ENCODE results near the gene CACFD1.

The CACFD1 gene

DNA sequence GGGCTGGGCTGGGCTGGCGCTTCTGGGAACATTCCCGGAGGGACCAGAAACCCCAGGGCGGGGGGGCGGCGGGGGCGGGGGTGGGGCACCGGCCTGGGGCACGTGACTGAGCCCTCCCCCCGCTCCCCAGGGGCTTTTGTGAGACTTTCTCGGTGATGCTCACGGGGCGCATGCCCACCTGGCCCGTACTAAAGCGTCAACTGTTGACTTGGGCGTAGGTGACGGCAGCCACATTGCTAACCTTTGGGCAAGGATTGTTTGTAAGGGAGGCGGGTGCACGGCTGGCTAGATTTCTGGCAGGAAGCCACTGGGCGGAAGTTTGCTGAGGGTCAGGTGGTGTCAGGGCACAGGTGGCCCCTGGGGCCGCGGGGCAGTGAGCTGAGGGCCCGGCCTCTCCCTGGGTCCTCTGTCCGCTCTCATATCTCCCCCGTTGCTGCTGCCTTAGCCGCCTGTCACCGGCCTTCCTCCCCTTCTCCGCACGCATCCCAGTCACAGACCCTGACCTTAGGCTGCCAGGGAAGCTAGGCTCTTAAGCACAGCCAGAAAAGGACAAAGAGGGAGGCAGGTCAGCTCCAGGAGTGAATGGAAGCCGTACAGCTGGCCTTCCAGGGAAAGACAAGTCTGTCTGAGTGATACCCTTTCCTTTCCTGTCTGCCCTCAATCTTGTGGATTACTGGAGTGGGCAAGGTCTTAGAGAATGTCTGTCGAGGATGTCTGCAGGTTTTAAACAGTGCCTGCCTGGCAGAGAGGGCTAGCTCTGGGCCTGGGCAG lies 812 bp downstream of the CACFD1 start:
- Histone ChIP-seq H2AFZ (ENCODE audit: insufficient read depth, low read length, poor library complexity) (peak overlapping the region; percentile 0), H4K8ac (ENCODE audit: low read depth, low read length) (peak overlapping the region; percentile 34), H3K14ac (ENCODE audit: low read length) (no peak overlapping the region), H3K18ac (ENCODE audit: low read length) (no peak overlapping the region), H3K23ac (ENCODE audit: low read length) (no peak overlapping the region), H4K91ac (ENCODE audit: low read depth, low read length) (peak overlapping the region; percentile 97), H3K4ac (ENCODE audit: low read depth, low read length) (no peak overlapping the region), H3K9me3 (ENCODE audit: insufficient read depth, low read depth, low read length) (no peaks in the 10 kb centered on the region), H3K27ac (ENCODE audit: low read depth, low read length) (peak overlapping the region; percentile 91), H3K4me3 (ENCODE audit: low read depth, low read length) (peak overlapping the region; percentile 92), H4K12ac (ENCODE audit: low read depth, low read length) (no peak overlapping the region), H3K79me2 (ENCODE audit: control insufficient read depth, insufficient read depth, low read length, poor library complexity) (peaks cover 2% of the 10 kb centered on the region), H3K79me1 (ENCODE audit: low read length) (peaks cover 5% of the 10 kb centered on the region), H3K4me1 (ENCODE audit: control insufficient read depth in 1 of 2, insufficient read depth in 2 of 2, low read length in 2 of 2) (peaks cover 5 to 10% of the 10 kb centered on the region in 2 experiments), H2BK5ac (ENCODE audit: low read depth, low read length, poor library complexity) (peak overlapping the region; percentile 93), H3K36me3 (ENCODE audit: control insufficient read depth in 1 of 2, insufficient read depth in 2 of 2, low read length in 2 of 2) (peaks cover 9 to 10% of the 10 kb centered on the region in 2 experiments), H2AK5ac (ENCODE audit: low read length) (no peak overlapping the region), H3K9ac (ENCODE audit: low read length) (peak overlapping the region; percentile 63), H3K27me3 (ENCODE audit: insufficient read depth, low read length) (no peaks in the 10 kb centered on the region), H3K4me2 (ENCODE audit: low read length) (peak overlapping the region; percentile 80), H2BK12ac (ENCODE audit: low read length) (no peak overlapping the region), H2BK120ac (ENCODE audit: insufficient read depth, low read length, poor library complexity) (no peak overlapping the region)
- no CpG with 5 or more reads among the region's 30 CpGs for WGBS (ENCODE audit: extremely low coverage, insufficient coverage, insufficient read length)
- DNase-seq: peak; percentile 53 to 67

DNA sequence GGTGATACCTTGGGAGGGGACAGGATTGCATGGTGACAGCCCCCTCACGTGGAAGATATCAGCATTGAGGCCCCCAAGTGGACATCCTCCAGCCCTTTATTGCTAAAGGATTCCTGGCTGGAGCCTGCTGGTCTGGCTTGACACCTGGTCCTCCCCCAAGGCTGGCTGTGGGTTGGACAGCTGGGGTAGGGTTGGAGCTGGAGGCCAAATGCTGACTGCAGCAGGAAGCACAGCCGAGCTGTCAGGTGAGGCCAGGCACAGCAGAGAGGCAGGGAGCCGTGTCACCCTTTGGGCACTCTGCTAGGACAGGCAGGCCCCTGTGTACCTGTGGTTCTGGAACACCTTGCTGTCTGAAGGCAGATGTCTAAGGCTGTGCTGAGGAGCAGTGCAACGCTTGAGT lies 2.2 kb downstream of the CACFD1 start:
- Histone ChIP-seq H3K4me2 (ENCODE audit: low read length) (no peak overlapping the region), H3K18ac (ENCODE audit: low read length) (no peak overlapping the region), H3K36me3 (ENCODE audit: control insufficient read depth in 1 of 2, insufficient read depth in 2 of 2, low read length in 2 of 2) (peaks cover 9 to 11% of the 10 kb centered on the region in 2 experiments), H2BK12ac (ENCODE audit: low read length) (no peak overlapping the region), H3K79me1 (ENCODE audit: low read length) (peaks cover 5% of the 10 kb centered on the region), H3K4me1 (ENCODE audit: control insufficient read depth in 1 of 2, insufficient read depth in 2 of 2, low read length in 2 of 2) (peaks cover 5 to 10% of the 10 kb centered on the region in 2 experiments), H3K27me3 (ENCODE audit: insufficient read depth, low read length) (no peaks in the 10 kb centered on the region), H4K91ac (ENCODE audit: low read depth, low read length) (no peak overlapping the region), H3K4me3 (ENCODE audit: low read depth, low read length) (no peak overlapping the region), H2BK5ac (ENCODE audit: low read depth, low read length, poor library complexity) (no peak overlapping the region), H3K79me2 (ENCODE audit: control insufficient read depth, insufficient read depth, low read length, poor library complexity) (peaks cover 2% of the 10 kb centered on the region), H3K23ac (ENCODE audit: low read length) (no peak overlapping the region), H4K8ac (ENCODE audit: low read depth, low read length) (no peak overlapping the region), H3K14ac (ENCODE audit: low read length) (no peak overlapping the region), H3K27ac (ENCODE audit: low read depth, low read length) (no peak overlapping the region), H4K12ac (ENCODE audit: low read depth, low read length) (no peak overlapping the region), H2AK5ac (ENCODE audit: low read length) (no peak overlapping the region), H2BK120ac (ENCODE audit: insufficient read depth, low read length, poor library complexity) (no peak overlapping the region), H2AFZ (ENCODE audit: insufficient read depth, low read length, poor library complexity) (no peak overlapping the region), H3K9me3 (ENCODE audit: insufficient read depth, low read depth, low read length) (no peaks in the 10 kb centered on the region), H3K4ac (ENCODE audit: low read depth, low read length) (no peak overlapping the region), H3K9ac (ENCODE audit: low read length) (no peak overlapping the region)
- WGBS (ENCODE audit: extremely low coverage, insufficient coverage, insufficient read length): no CpG with 5 or more reads among the region's 4 CpGs
- DNase-seq: no peak

DNA sequence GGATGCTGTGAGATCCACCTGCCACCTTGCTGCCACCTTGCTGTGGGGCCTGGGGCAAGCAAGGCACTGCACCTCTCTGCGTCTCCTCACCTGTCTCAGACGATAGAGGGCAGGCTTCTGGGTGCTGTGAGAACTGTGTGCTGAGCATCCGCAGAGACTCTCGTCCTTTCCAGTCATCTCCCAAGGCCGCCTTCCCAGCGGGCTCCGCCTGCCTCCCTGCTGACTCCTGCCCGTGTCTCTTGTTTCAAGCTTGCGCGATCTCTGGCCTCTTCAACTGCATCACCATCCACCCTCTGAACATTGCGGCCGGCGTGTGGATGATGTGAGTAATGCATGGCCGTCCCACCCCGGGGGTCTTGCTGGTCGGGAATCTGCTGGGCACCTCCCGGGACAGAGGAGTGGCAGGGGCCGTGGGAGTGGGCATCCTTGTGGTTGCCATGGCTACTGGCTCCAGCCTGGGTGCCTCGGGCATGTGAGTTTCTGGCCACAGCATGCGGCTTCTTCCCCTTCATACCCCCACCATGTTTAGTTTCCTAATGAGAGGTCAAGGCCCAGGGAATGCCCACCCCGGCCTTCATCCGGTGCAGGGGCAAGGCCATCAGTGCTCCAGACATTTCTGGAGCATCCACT lies 3.6 kb downstream of the CACFD1 start:
- DNase-seq: peak in 1 of 2 donors; percentile 11
- Histone ChIP-seq H2BK12ac (ENCODE audit: low read length) (no peak overlapping the region), H3K9me3 (ENCODE audit: insufficient read depth, low read depth, low read length) (no peaks in the 10 kb centered on the region), H2AK5ac (ENCODE audit: low read length) (no peak overlapping the region), H4K8ac (ENCODE audit: low read depth, low read length) (no peak overlapping the region), H3K9ac (ENCODE audit: low read length) (no peak overlapping the region), H3K4me3 (ENCODE audit: low read depth, low read length) (no peak overlapping the region), H2AFZ (ENCODE audit: insufficient read depth, low read length, poor library complexity) (no peak overlapping the region), H4K12ac (ENCODE audit: low read depth, low read length) (no peak overlapping the region), H3K23ac (ENCODE audit: low read length) (no peak overlapping the region), H3K27ac (ENCODE audit: low read depth, low read length) (no peak overlapping the region), H3K79me2 (ENCODE audit: control insufficient read depth, insufficient read depth, low read length, poor library complexity) (peaks cover 2% of the 10 kb centered on the region), H2BK5ac (ENCODE audit: low read depth, low read length, poor library complexity) (no peak overlapping the region), H3K4me2 (ENCODE audit: low read length) (no peak overlapping the region), H3K79me1 (ENCODE audit: low read length) (peaks cover 5% of the 10 kb centered on the region), H3K4me1 (ENCODE audit: control insufficient read depth in 1 of 2, insufficient read depth in 2 of 2, low read length in 2 of 2) (peaks cover 5 to 10% of the 10 kb centered on the region in 2 experiments), H4K91ac (ENCODE audit: low read depth, low read length) (no peak overlapping the region), H3K18ac (ENCODE audit: low read length) (no peak overlapping the region), H3K14ac (ENCODE audit: low read length) (no peak overlapping the region), H3K27me3 (ENCODE audit: insufficient read depth, low read length) (no peaks in the 10 kb centered on the region), H3K36me3 (ENCODE audit: control insufficient read depth in 1 of 2, insufficient read depth in 2 of 2, low read length in 2 of 2) (peaks cover 9 to 11% of the 10 kb centered on the region in 2 experiments), H2BK120ac (ENCODE audit: insufficient read depth, low read length, poor library complexity) (no peak overlapping the region), H3K4ac (ENCODE audit: low read depth, low read length) (no peak overlapping the region)
- WGBS (ENCODE audit: extremely low coverage, insufficient coverage, insufficient read length): no CpG with 5 or more reads among the region's 22 CpGs

DNA sequence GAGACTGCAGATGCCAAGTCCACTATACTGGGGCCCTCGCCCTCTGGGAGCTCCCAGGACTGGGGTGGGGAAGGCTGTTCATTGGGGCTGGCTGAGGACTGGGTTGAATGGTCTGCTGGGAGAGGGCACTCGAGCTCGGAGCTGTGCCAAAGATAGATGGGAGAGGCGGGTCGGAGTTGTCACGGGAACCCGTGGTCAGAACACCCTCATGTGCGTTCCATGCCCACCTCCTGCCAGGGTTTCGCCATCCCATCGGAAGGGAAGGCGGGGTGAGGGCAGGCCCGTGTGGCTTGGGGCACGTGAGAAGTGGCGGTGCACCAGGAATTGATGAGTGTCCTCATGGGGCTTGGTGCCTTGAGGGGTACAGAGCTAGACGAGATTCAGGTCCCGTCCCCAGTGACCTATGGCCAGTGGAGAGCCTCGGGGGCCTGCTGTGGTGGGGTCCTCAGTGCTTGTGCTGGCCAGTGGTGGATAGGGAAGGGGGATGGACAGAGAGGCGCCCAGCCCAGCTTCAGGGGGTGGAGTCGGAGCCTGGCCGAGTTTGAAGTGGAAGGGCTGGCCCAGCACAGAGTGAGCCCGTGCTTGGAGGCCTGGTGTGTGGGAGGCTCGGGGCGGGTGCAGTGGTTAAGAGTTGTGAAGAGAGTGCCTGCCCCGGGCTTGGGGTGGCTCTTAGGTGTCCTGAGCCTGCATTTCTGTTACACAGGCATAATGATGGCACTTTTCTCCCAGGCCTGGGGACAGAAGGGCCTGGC lies 4.3 kb downstream of the CACFD1 start:
- H3K14ac ChIP-seq (ENCODE audit: low read length): no peak overlapping the region
- H3K79me1 ChIP-seq (ENCODE audit: low read length): peaks cover 5% of the 10 kb centered on the region
- H4K12ac ChIP-seq (ENCODE audit: low read depth, low read length): no peak overlapping the region
- H3K18ac ChIP-seq (ENCODE audit: low read length): no peak overlapping the region
- H4K91ac ChIP-seq (ENCODE audit: low read depth, low read length): no peak overlapping the region
- no peaks in the 10 kb centered on the region for H3K27me3 ChIP-seq (ENCODE audit: insufficient read depth, low read length)
- H2AK5ac ChIP-seq (ENCODE audit: low read length): no peak overlapping the region
- no peak overlapping the region for H3K23ac ChIP-seq (ENCODE audit: low read length)
- no CpG with 5 or more reads among the region's 24 CpGs for WGBS (ENCODE audit: extremely low coverage, insufficient coverage, insufficient read length)
- no peak for DNase-seq
- H3K4me3 ChIP-seq (ENCODE audit: low read depth, low read length): peak overlapping the region; percentile 5
- no peaks in the 10 kb centered on the region for H3K9me3 ChIP-seq (ENCODE audit: insufficient read depth, low read depth, low read length)
- no peak overlapping the region for H3K27ac ChIP-seq (ENCODE audit: low read depth, low read length)
- H2BK120ac ChIP-seq (ENCODE audit: insufficient read depth, low read length, poor library complexity): no peak overlapping the region
- H3K4ac ChIP-seq (ENCODE audit: low read depth, low read length): no peak overlapping the region
- H3K4me1 ChIP-seq (ENCODE audit: control insufficient read depth in 1 of 2, insufficient read depth in 2 of 2, low read length in 2 of 2): peaks cover 5 to 8% of the 10 kb centered on the region in 2 experiments
- no peak overlapping the region for H2AFZ ChIP-seq (ENCODE audit: insufficient read depth, low read length, poor library complexity)
- H3K9ac ChIP-seq (ENCODE audit: low read length): no peak overlapping the region
- H2BK5ac ChIP-seq (ENCODE audit: low read depth, low read length, poor library complexity): no peak overlapping the region
- no peak overlapping the region for H4K8ac ChIP-seq (ENCODE audit: low read depth, low read length)
- peaks cover 2% of the 10 kb centered on the region for H3K79me2 ChIP-seq (ENCODE audit: control insufficient read depth, insufficient read depth, low read length, poor library complexity)
- no peak overlapping the region for H3K4me2 ChIP-seq (ENCODE audit: low read length)
- H3K36me3 ChIP-seq (ENCODE audit: control insufficient read depth in 1 of 2, insufficient read depth in 2 of 2, low read length in 2 of 2): peaks cover 9 to 11% of the 10 kb centered on the region in 2 experiments
- H2BK12ac ChIP-seq (ENCODE audit: low read length): no peak overlapping the region
